Endothelial cell of umbilical vein (primary cell): ENCODE measurements around the gene NFATC2. TPM values are rescaled to one million over a fixed set of nuclear protein-coding genes. Genes with fewer than 3 reads are reported as not detected.

Experiments used
- BruUV-seq: library from RNA; stranded (reverse); fragments of 400-500 nt; replicated peaks from 2 replicates; lab custom pipeline; 2021; lab: Mats Ljungman, UMichigan
- CTCF ChIA-PET: fragments of 300-600, 350-600 bp; sonication (Branson Sonifier 250); formaldehyde crosslinking; loops from one replicate; lab custom pipeline; 2021; ENCODE audit warnings: antibody characterized with exemption, inconsistent platforms; lab: Charles Lee
- POLR2A ChIA-PET: fragments of 300-600, 350-600 bp; sonication (Branson Sonifier 250); formaldehyde crosslinking; loops from one replicate; lab custom pipeline; 2021; ENCODE audit warnings: antibody characterized with exemption, inconsistent platforms; lab: Charles Lee
- DNase-seq: peaks from one replicate; pipeline ENCODE4 v3.0.0-alpha.2; 2011; ENCODE audit warnings: low read depth, low spot score
- FAIRE-seq: peaks from 2 replicates; lab custom pipeline; 2011; peaks lifted over from hg19 to GRCh38; lab: Jason Lieb, UNC
- H2AFZ ChIP-seq: 2 replicates; pipeline ENCODE4 v1.6.0; 2012; ENCODE audit warnings: low read depth, low read length, control low read depth, inconsistent platforms
- H3K27ac ChIP-seq: 2 replicates; pipeline ENCODE4 v1.5.1; 2011; ENCODE audit warnings: low read depth, mild to moderate bottlenecking, control low read depth, low read length, moderate library complexity; ENCODE audit not compliant: insufficient read depth
- H3K27me3 ChIP-seq, 2 experiments: 2 replicates each; pipeline versions ENCODE4 v1.6.0 to v1.6.1; 2011; ENCODE audit warnings: low read length in 2 of 2, mixed read lengths in 1 of 2; ENCODE audit not compliant: control insufficient read depth in 2 of 2, insufficient read depth in 2 of 2
- H3K36me3 ChIP-seq, 2 experiments: 2 replicates in 1 of 2; 3 replicates in 1 of 2; pipeline ENCODE4 v1.5.1; 2011; ENCODE audit warnings: low read length in 2 of 2, mild to moderate bottlenecking in 1 of 2, moderate library complexity in 1 of 2; ENCODE audit not compliant: control insufficient read depth in 2 of 2, insufficient read depth in 2 of 2; ENCODE audit errors: extremely low read depth in 1 of 2
- H3K4me1 ChIP-seq: 3 replicates; pipeline ENCODE4 v1.5.1; 2011; ENCODE audit warnings: mild to moderate bottlenecking, low read length; ENCODE audit not compliant: control insufficient read depth, insufficient read depth; ENCODE audit errors: extremely low read depth
- H3K4me2 ChIP-seq: 2 replicates; pipeline ENCODE4 v1.6.1; 2011; ENCODE audit warnings: low read length, control low read depth, mixed read lengths; ENCODE audit not compliant: insufficient read depth
- H3K4me3 ChIP-seq, 3 experiments: fragments of 200-600 bp in 1 of 3; sonication (generic), shearing (Covaris generic) in 1 of 3; replicated peaks in 1 of 3; 2 replicates each; pipeline ENCODE4 v1.5.1; 2011 to 2016; ENCODE audit warnings: control low read depth in 3 of 3, low read length in 3 of 3, mild to moderate bottlenecking in 2 of 3, inconsistent platforms in 1 of 3, low read depth in 1 of 3, moderate library complexity in 1 of 3; ENCODE audit not compliant: insufficient read depth in 1 of 3
- H3K79me2 ChIP-seq: 2 replicates; pipeline ENCODE4 v1.6.0; 2012; ENCODE audit warnings: low read length, inconsistent platforms; ENCODE audit not compliant: control insufficient read depth, insufficient read depth
- H3K9ac ChIP-seq: replicated peaks from 2 replicates; pipeline ENCODE3; 2011; ENCODE audit warnings: low read length, control low read depth; ENCODE audit not compliant: insufficient read depth; ENCODE audit errors: extremely low read depth
- H3K9me1 ChIP-seq: replicated peaks from 3 replicates; pipeline ENCODE4 v1.6.0; 2011; ENCODE audit warnings: mild to moderate bottlenecking, low read length; ENCODE audit not compliant: control insufficient read depth, insufficient read depth; ENCODE audit errors: extremely low read depth
- H3K9me3 ChIP-seq: replicated peaks from 2 replicates; pipeline ENCODE4 v1.5.1; 2012; ENCODE audit warnings: low read length, inconsistent platforms; ENCODE audit not compliant: control insufficient read depth, insufficient read depth
- H4K20me1 ChIP-seq: replicated peaks from 2 replicates; pipeline ENCODE3; 2011; ENCODE audit warnings: mild to moderate bottlenecking, low read length; ENCODE audit not compliant: control insufficient read depth, insufficient read depth; ENCODE audit errors: extremely low read depth
- FOS ChIP-seq: IDR thresholded peaks from 2 replicates; pipeline ENCODE4 v1.6.1; 2011; ENCODE audit warnings: mild to moderate bottlenecking, low read length, moderate library complexity, borderline replicate concordance; ENCODE audit not compliant: insufficient read depth
- GATA2 ChIP-seq: IDR thresholded peaks from 2 replicates; pipeline ENCODE4 v1.7.0; 2011; ENCODE audit warnings: low read depth, mild to moderate bottlenecking, moderate library complexity, mixed read lengths, low read length; ENCODE audit not compliant: insufficient read length, insufficient read depth
- JUN ChIP-seq: IDR thresholded peaks from 2 replicates; pipeline ENCODE4 v1.6.1; 2011; ENCODE audit warnings: borderline replicate concordance, low read depth; ENCODE audit not compliant: insufficient read length, insufficient read depth
- POLR2A ChIP-seq: IDR thresholded peaks from 2 replicates; pipeline ENCODE4 v1.6.1; 2012; ENCODE audit warnings: low read depth, mild to moderate bottlenecking, control low read depth, low read length
- dilution Hi-C: fragments of 300-500 bp; cut with MboI; formaldehyde crosslinking; loops from one replicate; pipeline ENCODE4 v1.15.0; 2019; ENCODE audit warnings: low sequenced_read_pairs; ENCODE audit not compliant: extremely low pct_ligation_motif_present
- intact Hi-C: fragments of 100-400 bp; cut with micrococcal nuclease; formaldehyde crosslinking; loops from one replicate; pipeline ENCODE4 v1.10.0; 2022
- polyA plus RNA-seq, 4 experiments: library from polyadenylated mRNA; depleted of rRNA in 3 of 4; stranded (reverse) in 3 of 4; unstranded in 1 of 4; fragments of >200 nt; gene quantifications; 2 replicates each; pipeline versions ENCODE4 v1.2.1 to v1.2.3, GENCODE V29; 2011 to 2012; ENCODE audit warnings: missing spikeins in 1 of 4
- total RNA-seq: library from RNA; stranded (reverse); gene quantifications from 2 replicates; pipeline ENCODE4 v1.2.3, GENCODE V29; 2021
- TF ChIP-seq, protein P1 (sequence below): IDR thresholded peaks from 2 replicates; pipeline ENCODE4 v1.6.1; 2011; ENCODE audit not compliant: insufficient read depth, insufficient read length

The NFATC2 gene
- total and polyA plus RNA-seq, 2 donors (not counting 3 experiments of a cell fraction or from before 2014, with no cell fraction given): 3.1 to 13.0 TPM

DNA sequence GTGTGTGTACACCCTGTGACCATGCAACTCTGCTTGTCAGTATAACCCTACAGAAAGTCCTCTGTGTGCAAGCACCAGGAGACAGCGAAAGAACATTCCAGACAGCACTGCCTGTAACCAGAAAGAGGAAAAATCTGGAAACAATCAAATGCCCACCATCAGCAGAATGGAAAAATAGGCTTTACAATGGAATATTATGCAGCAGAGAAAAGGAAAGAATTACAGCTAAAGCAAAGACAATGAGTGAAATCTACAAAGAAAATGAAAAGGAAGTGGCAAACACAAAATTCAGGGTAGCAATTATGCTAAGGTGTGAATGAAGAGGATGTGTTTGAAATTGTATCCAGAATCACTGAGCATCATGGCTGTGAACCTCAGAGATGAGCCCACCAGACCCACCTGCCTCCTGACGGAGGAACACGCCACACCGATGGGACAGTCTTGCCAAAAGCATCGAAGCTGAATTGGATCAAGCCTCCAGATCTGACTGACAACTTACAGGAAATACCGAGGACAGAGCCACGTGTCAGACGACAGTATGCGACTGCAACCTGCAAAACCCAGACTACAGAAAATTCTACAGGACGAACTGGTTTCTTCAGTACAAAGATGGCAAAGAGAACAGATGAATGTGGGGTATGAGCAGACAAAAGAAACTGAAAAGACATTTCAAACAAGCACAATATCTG lies 133.2 kb downstream of the NFATC2 start:
- ChIA-PET POLR2A (no interaction called here), CTCF (interaction anchor here (0.7 to 1.1 kb wide), 2 partner anchors 38 to 394 kb away, joined by 4 to 5 read pairs; no protein-coding TSS in a partner anchor)
- Histone ChIP-seq H3K4me3 (no peak overlapping the region), H3K36me3 (peaks cover 0 to 6% of the 10 kb centered on the region in 2 experiments), H3K9ac (no peak overlapping the region), H3K79me2 (no peaks in the 10 kb centered on the region), H3K27me3 (no peaks in the 10 kb centered on the region), H4K20me1 (no peaks in the 10 kb centered on the region), H3K27ac (peak overlapping the region; percentile 79), H3K4me1 (peaks cover 27% of the 10 kb centered on the region), H3K9me3 (no peaks in the 10 kb centered on the region), H2AFZ (no peak overlapping the region), H3K9me1 (no peaks in the 10 kb centered on the region), H3K4me2 (no peak overlapping the region)
- BruUV-seq: no TSS peak
- FAIRE-seq (peak; percentile 54), DNase-seq (no peak)
- no peak for TF ChIP-seq POLR2A
- TF ChIP-seq FOS: no peak
- TF ChIP-seq JUN: no peak
- TF ChIP-seq, protein P1, sequence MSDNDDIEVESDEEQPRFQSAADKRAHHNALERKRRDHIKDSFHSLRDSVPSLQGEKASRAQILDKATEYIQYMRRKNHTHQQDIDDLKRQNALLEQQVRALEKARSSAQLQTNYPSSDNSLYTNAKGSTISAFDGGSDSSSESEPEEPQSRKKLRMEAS: no peak
- TF ChIP-seq GATA2: no peak
- dilution Hi-C loops (loop anchor here (25.0 kb wide), 1 partner anchor 178 kb away; no protein-coding TSS in a partner anchor), intact Hi-C loops (no loop called here)
